MM.1S (cell line): Measurements from ENCODE around the gene MUTYH.

Experiments used
- DNase-seq: peaks from one replicate; pipeline ENCODE4 v3.0.0-alpha.2; 2015
- H2AFZ ChIP-seq: fragments of 300-600 bp; sonication (generic); 2 replicates; pipeline ENCODE4 v1.6.0; 2016; ENCODE audit warnings: antibody characterized with exemption, low read length
- H3F3A ChIP-seq: fragments of 300-600 bp; sonication (generic); 2 replicates; pipeline ENCODE4 v1.6.1; 2016; ENCODE audit warnings: mild to moderate bottlenecking, antibody characterized with exemption, low read length, moderate library complexity, mixed read lengths; ENCODE audit not compliant: insufficient read depth
- H3K27ac ChIP-seq: fragments of 300-600 bp; sonication (generic); 2 replicates; pipeline ENCODE4 v1.5.1; 2016; ENCODE audit warnings: mild to moderate bottlenecking, low read length
- H3K27me3 ChIP-seq: fragments of 300-600 bp; sonication (generic); replicated peaks from 2 replicates; pipeline ENCODE4 v1.6.0; 2016; ENCODE audit warnings: low read length; ENCODE audit not compliant: insufficient read depth
- H3K36me3 ChIP-seq: fragments of 300-600 bp; sonication (generic); replicated peaks from 2 replicates; pipeline ENCODE4 v1.6.1; 2016; ENCODE audit warnings: mild to moderate bottlenecking, low read length, mixed read lengths; ENCODE audit not compliant: insufficient read depth
- H3K4me1 ChIP-seq: fragments of 300-600 bp; sonication (generic); 2 replicates; pipeline ENCODE4 v1.6.1; 2016; ENCODE audit warnings: low read length, mixed read lengths
- H3K4me2 ChIP-seq: fragments of 300-600 bp; sonication (generic); 2 replicates; pipeline ENCODE4 v1.6.0; 2016; ENCODE audit warnings: low read depth, low read length
- H3K4me3 ChIP-seq: fragments of 300-600 bp; sonication (generic); 2 replicates; pipeline ENCODE4 v1.5.1; 2016; ENCODE audit warnings: low read length, mixed read lengths
- H3K79me2 ChIP-seq: fragments of 300-600 bp; sonication (generic); 2 replicates; pipeline ENCODE4 v1.6.1; 2016; ENCODE audit warnings: mixed run types, low read length, mixed read lengths
- H3K9ac ChIP-seq: fragments of 300-600 bp; sonication (generic); 2 replicates; pipeline ENCODE4 v1.6.1; 2016; ENCODE audit warnings: low read length, mixed read lengths
- H3K9me2 ChIP-seq: fragments of 300-600 bp; sonication (generic); replicated peaks from 2 replicates; pipeline ENCODE4 v1.6.1; 2016; ENCODE audit warnings: mild to moderate bottlenecking, low read length, mixed read lengths; ENCODE audit not compliant: insufficient read depth
- H3K9me3 ChIP-seq: fragments of 300-600 bp; sonication (generic); replicated peaks from 2 replicates; pipeline ENCODE4 v1.6.1; 2016; ENCODE audit warnings: mild to moderate bottlenecking, low read length, mixed read lengths; ENCODE audit not compliant: insufficient read depth
- H4K20me1 ChIP-seq: fragments of 300-600 bp; sonication (generic); 2 replicates; pipeline ENCODE4 v1.6.1; 2016; ENCODE audit warnings: mild to moderate bottlenecking, low read length, moderate library complexity, mixed read lengths; ENCODE audit not compliant: insufficient read depth
- CTCF ChIP-seq: fragments of 300-600 bp; sonication (generic); IDR thresholded peaks from 2 replicates; pipeline ENCODE4 v1.5.1; 2016; ENCODE audit warnings: antibody characterized with exemption, low read length, mixed read lengths
- EZH2 ChIP-seq: fragments of 300-600 bp; sonication (generic); optimal IDR thresholded peaks from 2 replicates; pipeline ENCODE3; 2017; ENCODE audit warnings: low read depth, mild to moderate bottlenecking, antibody characterized with exemption, low read length, mixed read lengths
- EZH2phosphoT487 ChIP-seq: fragments of 300-600 bp; sonication (generic); IDR thresholded peaks from 2 replicates; pipeline ENCODE4 v1.6.1; 2018; ENCODE audit warnings: antibody characterized with exemption, low read length

The MUTYH gene

GRCh38 chr1:45306319-45306718, 33.9 kb downstream of the MUTYH start:
- no peak overlapping the region for H3K27ac ChIP-seq
- no peaks in the 10 kb centered on the region for H3K36me3 ChIP-seq
- H3K4me3 ChIP-seq: no peak overlapping the region
- no peak overlapping the region for H3K4me2 ChIP-seq
- no peaks in the 10 kb centered on the region for H3K9me3 ChIP-seq
- no peaks in the 10 kb centered on the region for H3K79me2 ChIP-seq
- H3K27me3 ChIP-seq: no peaks in the 10 kb centered on the region
- no peaks in the 10 kb centered on the region for H3F3A ChIP-seq
- H3K9ac ChIP-seq: no peak overlapping the region
- H2AFZ ChIP-seq: no peak overlapping the region
- no peaks in the 10 kb centered on the region for H3K9me2 ChIP-seq
- TF ChIP-seq CTCF (no peak), EZH2 (no peak), EZH2phosphoT487 (no peak)
- H3K4me1 ChIP-seq: peaks cover 5% of the 10 kb centered on the region; the same call in 1 of the 2 replicates
- DNase-seq: no peak
- no peaks in the 10 kb centered on the region for H4K20me1 ChIP-seq

GRCh38 chr1:45305231-45305630, 35.0 kb downstream of the MUTYH start:
- H2AFZ ChIP-seq: no peak overlapping the region
- no peak overlapping the region for H3K4me3 ChIP-seq
- H3K4me2 ChIP-seq: no peak overlapping the region
- no peaks in the 10 kb centered on the region for H3K27me3 ChIP-seq
- no peak for DNase-seq
- TF ChIP-seq EZH2 (no peak), CTCF (no peak), EZH2phosphoT487 (no peak)
- no peaks in the 10 kb centered on the region for H3K36me3 ChIP-seq
- no peaks in the 10 kb centered on the region for H4K20me1 ChIP-seq
- peaks cover 5% of the 10 kb centered on the region; the same call in 1 of the 2 replicates for H3K4me1 ChIP-seq
- no peak overlapping the region for H3K27ac ChIP-seq
- H3K9me2 ChIP-seq: no peaks in the 10 kb centered on the region
- H3F3A ChIP-seq: no peaks in the 10 kb centered on the region
- H3K9me3 ChIP-seq: no peaks in the 10 kb centered on the region
- H3K79me2 ChIP-seq: no peaks in the 10 kb centered on the region
- no peak overlapping the region for H3K9ac ChIP-seq

- Histone ChIP-seq H3K9ac (peak overlapping the region; percentile 89), H3K4me3 (peak overlapping the region; percentile 69), H2AFZ (peak overlapping the region; percentile 88), H3K4me2 (peak overlapping the region; percentile 88), H4K20me1 (no peaks in the 10 kb centered on the region), H3K36me3 (no peaks in the 10 kb centered on the region), H3K4me1 (peaks cover 5% of the 10 kb centered on the region; the same call in 1 of the 2 replicates), H3K9me2 (no peaks in the 10 kb centered on the region), H3K27me3 (no peaks in the 10 kb centered on the region), H3K9me3 (no peaks in the 10 kb centered on the region), H3F3A (no peaks in the 10 kb centered on the region), H3K27ac (peak overlapping the region; percentile 80; the same call in 1 of the 2 replicates), H3K79me2 (no peaks in the 10 kb centered on the region)
- TF ChIP-seq CTCF (no peak), EZH2phosphoT487 (no peak), EZH2 (no peak)
- DNase-seq: no peak
These were observed 35.7 kb downstream of the MUTYH start for GRCh38 chr1:45304311-45305081.
